Mucosa of descending colon (tissue), 3 donors: Measurements from ENCODE around the gene CTDSPL2. TPM values are rescaled to one million over a fixed set of nuclear protein-coding genes. Genes with fewer than 3 reads are reported as not detected.
"Not testable (repeated sequence)": the region's sequence is repeated elsewhere in the genome, so short reads cannot be mapped to it uniquely, and the experiment has no call there.

Experiments
- ATAC-seq: fragments of 200-7000 bp; cut with Tn5 transposase; one replicate; pipeline ENCODE4 v1.9.1; 2020; ENCODE audit warnings: mild to moderate bottlenecking, moderate library complexity
- DNase-seq, 3 donors: peaks; one replicate each; pipeline ENCODE4 v3.0.0-alpha.2; 2020
- H3K36me3 ChIP-seq: fragments of 200-600 bp; one replicate; pipeline ENCODE4 v1.8.0; 2021; ENCODE audit warnings: low read depth, mild to moderate bottlenecking
- H3K4me1 ChIP-seq: fragments of 200-600 bp; one replicate; pipeline ENCODE4 v1.8.0; 2021; ENCODE audit warnings: low read depth, mild to moderate bottlenecking
- H3K4me3 ChIP-seq: fragments of 200-600 bp; one replicate; pipeline ENCODE4 v1.8.0; 2021; ENCODE audit warnings: mild to moderate bottlenecking
- H3K9me3 ChIP-seq: fragments of 200-600 bp; one replicate; pipeline ENCODE4 v1.8.0; 2021; ENCODE audit warnings: mild to moderate bottlenecking
- CTCF ChIP-seq: fragments of 200-600 bp; IDR thresholded peaks from one replicate; pipeline ENCODE4 v1.8.0; 2022; ENCODE audit warnings: antibody characterized with exemption, mild to moderate bottlenecking
- intact Hi-C, 2 donors: fragments of 100-400 bp; cut with DNase I in 1 of 2; cut with micrococcal nuclease in 1 of 2; formaldehyde crosslinking; loops; one replicate each; pipeline versions ENCODE4 v1.11.0 to v1.11.1; 2022; cut with DNase I, micrococcal nuclease
- total RNA-seq, 3 donors: library from RNA; stranded (reverse); fragmentation: NEBNext Ultra II Directional in 2 of 3; extraction: Animal tissue kit (Norgen Biotek cat#: 25700) in 2 of 3; gene quantifications; one replicate each; pipeline versions ENCODE4 v1.2.1 to v1.2.4, GENCODE V29; 2021 to 2023
- donor health status: DM: no; HTN: no; CAD: no; lungs with moderate emphysema.
- donor health status: DM: no; HTN: no; CAD: no.
- donor health status: DM: no; HTN: yes; CAD: no.

CTDSPL2 gene
- total RNA-seq, 3 donors from 2014 or later = 30.8 to 44.0 (median 35.0) TPM

- Histone ChIP-seq H3K9me3 (no peaks in the 10 kb centered on the region), H3K36me3 (no peaks in the 10 kb centered on the region), H3K4me1 (peaks cover 13% of the 10 kb centered on the region), H3K4me3 (no peak overlapping the region)
- no peak for DNase-seq
- intact Hi-C loops = no loop called here
- ATAC-seq = peak; percentile 47
- no peak for TF ChIP-seq CTCF
Observed at GRCh38 chr15:44545913-44546802, 118.7 kb downstream of the CTDSPL2 start.

GRCh38 chr15:44549152-44549551 lies 121.7 kb downstream of the CTDSPL2 start:
- H3K4me1 ChIP-seq, intact Hi-C loops, H3K4me3 ChIP-seq, DNase-seq, H3K36me3 ChIP-seq, H3K9me3 ChIP-seq, ATAC-seq: not testable (repeated sequence)

GRCh38 chr15:44550256-44550655 lies 122.8 kb downstream of the CTDSPL2 start:
- Histone ChIP-seq H3K4me3 (no peak overlapping the region), H3K36me3 (no peaks in the 10 kb centered on the region), H3K4me1 (no peaks in the 10 kb centered on the region), H3K9me3 (no peaks in the 10 kb centered on the region)
- ATAC-seq (no peak), DNase-seq (no peak)
- no peak for TF ChIP-seq CTCF
- intact Hi-C loops = no loop called here

- no peaks in the 10 kb centered on the region for H3K36me3 ChIP-seq
- no peak overlapping the region for H3K4me3 ChIP-seq
- ATAC-seq (no peak), DNase-seq (no peak)
- H3K9me3 ChIP-seq = no peaks in the 10 kb centered on the region
- intact Hi-C loops = no loop called here
- no peak for TF ChIP-seq CTCF
- no peaks in the 10 kb centered on the region for H3K4me1 ChIP-seq
Observed at GRCh38 chr15:44550734-44551133, 123.3 kb downstream of the CTDSPL2 start.

- no peak for DNase-seq
- peaks cover 11% of the 10 kb centered on the region for H3K36me3 ChIP-seq
- no peaks in the 10 kb centered on the region for H3K4me1 ChIP-seq
- H3K9me3 ChIP-seq = no peaks in the 10 kb centered on the region
- ATAC-seq = no peak
- intact Hi-C loops = no loop called here
- no peak overlapping the region for H3K4me3 ChIP-seq
- no peak for TF ChIP-seq CTCF
Observed at GRCh38 chr15:44554934-44555723, 127.7 kb downstream of the CTDSPL2 start.

GRCh38 chr15:44560926-44561325 lies 133.5 kb downstream of the CTDSPL2 start:
- ATAC-seq, H3K9me3 ChIP-seq, intact Hi-C loops, DNase-seq, H3K4me3 ChIP-seq, H3K4me1 ChIP-seq: not testable (repeated sequence)
- peaks cover 33% of the 10 kb centered on the region for H3K36me3 ChIP-seq
